GM21576 (cell line): Measurements from ENCODE around the gene C20orf144.
A peak's percentile ranks its signal among the peaks of the same experiment; 100 is the strongest.

Experiments used
- ATAC-seq: cut with Tn5 transposase; IDR thresholded peaks from one replicate; pipeline ENCODE4 v1.9.1; 2021; ENCODE audit warnings: mild to moderate bottlenecking, moderate library complexity; ENCODE audit not compliant: unreplicated experiment

The C20orf144 gene

GRCh38 chr20:33649201-33649681 lies 12.9 kb upstream of the C20orf144 start:
- ATAC-seq = no peak

GRCh38 chr20:33650111-33650752 lies 11.9 kb upstream of the C20orf144 start:
- no peak for ATAC-seq

- ATAC-seq = no peak
These were observed 11.2 kb upstream of the C20orf144 start for GRCh38 chr20:33650753-33651561.

GRCh38 chr20:33651562-33652048 lies 10.5 kb upstream of the C20orf144 start:
- ATAC-seq = no peak

- no peak for ATAC-seq
These were observed 8.8 kb upstream of the C20orf144 start for GRCh38 chr20:33653218-33653899.

- ATAC-seq = no peak
These were observed 8.1 kb upstream of the C20orf144 start for GRCh38 chr20:33653900-33654596.

- ATAC-seq = no peak
These were observed 7.4 kb upstream of the C20orf144 start for GRCh38 chr20:33654680-33655161.

DNA sequence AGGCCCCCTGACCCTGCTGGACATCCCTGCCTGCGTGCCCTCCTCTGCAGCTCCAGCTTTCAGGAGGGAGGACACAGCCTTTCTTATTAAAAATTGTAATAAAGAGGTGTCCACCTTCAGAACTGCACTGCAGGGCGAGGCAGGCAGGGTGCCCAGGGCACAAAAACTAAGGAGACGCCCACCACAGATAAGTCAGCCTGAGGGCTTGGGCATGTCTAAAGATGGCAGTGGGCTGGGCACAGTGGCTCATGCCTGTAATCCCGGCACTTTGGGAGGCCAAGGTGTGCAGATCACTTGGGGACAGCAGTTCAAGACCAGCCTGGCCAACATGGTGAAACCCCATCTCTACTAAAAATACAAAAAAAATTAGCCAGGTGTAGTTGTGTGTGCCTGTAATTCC lies 7.0 kb upstream of the C20orf144 start:
- no peak for ATAC-seq

GRCh38 chr20:33656010-33656782 lies 5.9 kb upstream of the C20orf144 start:
- no peak for ATAC-seq

- no peak for ATAC-seq
These were observed 5.1 kb upstream of the C20orf144 start for GRCh38 chr20:33656783-33657703.

- ATAC-seq = no peak
These were observed 4.4 kb upstream of the C20orf144 start for GRCh38 chr20:33657704-33658095.

GRCh38 chr20:33658510-33658909 lies 3.6 kb upstream of the C20orf144 start:
- no peak for ATAC-seq

GRCh38 chr20:33658929-33659328 lies 3.2 kb upstream of the C20orf144 start:
- ATAC-seq = no peak

DNA sequence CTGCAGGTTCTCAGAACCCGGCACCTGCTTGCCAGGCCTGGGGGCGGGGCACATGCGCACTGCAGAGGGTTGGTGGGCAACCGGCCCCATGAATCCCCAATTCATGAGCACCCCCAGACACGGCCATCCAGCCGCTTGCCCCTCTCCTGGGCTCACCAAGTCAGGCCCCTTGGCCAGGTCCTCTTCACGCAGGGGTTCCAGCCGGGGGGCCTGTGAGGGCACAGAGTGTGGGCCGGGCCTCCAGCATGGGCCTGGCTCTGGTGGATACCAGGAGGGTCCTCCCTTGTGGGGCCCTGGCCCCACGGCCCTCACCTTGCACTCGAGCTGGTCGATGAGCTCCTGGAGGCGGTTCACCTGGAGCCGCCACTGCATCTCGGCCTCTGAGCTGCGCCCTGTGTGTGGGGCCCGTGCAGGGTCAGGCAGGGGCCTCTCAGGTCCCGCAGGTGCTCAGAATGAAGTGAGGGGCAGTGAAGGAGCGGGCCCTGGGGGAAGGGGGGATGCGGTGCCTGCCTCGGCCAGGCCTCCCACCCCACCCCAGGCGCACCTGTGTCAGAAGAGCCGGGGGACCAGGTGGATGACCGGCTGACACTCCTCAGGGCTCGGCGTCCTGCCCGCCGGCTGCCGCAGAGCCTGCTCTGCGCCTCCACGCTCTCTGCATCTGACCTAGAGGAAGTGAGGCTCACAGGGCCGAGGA lies 2.6 kb upstream of the C20orf144 start:
- no peak for ATAC-seq

DNA sequence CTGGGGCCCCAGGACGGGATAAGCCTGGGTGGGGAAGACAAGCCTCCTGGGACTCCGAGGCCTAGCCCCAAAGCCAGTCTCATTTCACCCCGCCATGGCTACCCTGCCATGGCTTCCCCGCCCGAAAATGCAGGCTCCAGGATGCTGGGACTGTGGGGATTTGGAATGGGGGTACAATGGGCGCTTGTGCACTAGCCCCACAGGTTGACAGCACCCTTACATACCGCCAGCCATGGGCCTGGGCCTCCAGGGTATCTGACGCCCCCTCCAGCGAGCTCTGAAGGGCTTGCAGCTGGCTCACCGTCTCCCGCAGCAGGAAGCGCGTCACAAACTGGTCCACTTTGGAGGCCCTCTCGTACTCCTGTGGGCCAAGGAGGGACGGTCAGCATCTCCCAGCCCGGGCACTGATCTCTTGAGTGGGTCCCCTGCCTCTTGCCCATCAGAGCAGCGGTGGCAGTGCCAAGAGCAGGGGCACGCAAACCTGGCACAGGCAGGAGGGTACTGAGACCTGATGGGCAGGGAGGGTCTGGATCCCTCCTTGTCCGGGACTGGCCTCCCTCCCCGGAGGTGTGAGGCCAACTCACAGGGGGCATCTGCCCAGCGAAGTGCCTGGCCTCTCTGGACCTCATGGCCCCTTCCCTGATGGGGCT lies 2.0 kb upstream of the C20orf144 start:
- no peak for ATAC-seq

DNA sequence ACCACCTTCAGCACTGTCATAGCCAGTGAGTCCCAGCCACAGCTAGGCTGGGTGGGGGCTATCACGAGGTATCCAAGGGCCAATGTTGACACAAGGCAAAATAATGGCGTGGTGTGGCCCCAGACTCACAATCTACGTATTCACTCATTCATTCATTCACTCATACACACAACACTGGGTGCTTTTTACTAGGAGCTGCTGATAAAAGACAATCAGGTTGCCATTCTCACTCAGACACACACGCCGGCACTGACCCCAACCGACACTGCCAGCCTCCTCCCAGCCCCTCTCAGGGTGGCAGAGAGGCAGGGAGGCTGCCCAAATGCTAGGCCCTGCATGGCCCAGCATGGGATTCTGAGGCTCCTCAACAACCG lies 1.5 kb upstream of the C20orf144 start:
- ATAC-seq = no peak

DNA sequence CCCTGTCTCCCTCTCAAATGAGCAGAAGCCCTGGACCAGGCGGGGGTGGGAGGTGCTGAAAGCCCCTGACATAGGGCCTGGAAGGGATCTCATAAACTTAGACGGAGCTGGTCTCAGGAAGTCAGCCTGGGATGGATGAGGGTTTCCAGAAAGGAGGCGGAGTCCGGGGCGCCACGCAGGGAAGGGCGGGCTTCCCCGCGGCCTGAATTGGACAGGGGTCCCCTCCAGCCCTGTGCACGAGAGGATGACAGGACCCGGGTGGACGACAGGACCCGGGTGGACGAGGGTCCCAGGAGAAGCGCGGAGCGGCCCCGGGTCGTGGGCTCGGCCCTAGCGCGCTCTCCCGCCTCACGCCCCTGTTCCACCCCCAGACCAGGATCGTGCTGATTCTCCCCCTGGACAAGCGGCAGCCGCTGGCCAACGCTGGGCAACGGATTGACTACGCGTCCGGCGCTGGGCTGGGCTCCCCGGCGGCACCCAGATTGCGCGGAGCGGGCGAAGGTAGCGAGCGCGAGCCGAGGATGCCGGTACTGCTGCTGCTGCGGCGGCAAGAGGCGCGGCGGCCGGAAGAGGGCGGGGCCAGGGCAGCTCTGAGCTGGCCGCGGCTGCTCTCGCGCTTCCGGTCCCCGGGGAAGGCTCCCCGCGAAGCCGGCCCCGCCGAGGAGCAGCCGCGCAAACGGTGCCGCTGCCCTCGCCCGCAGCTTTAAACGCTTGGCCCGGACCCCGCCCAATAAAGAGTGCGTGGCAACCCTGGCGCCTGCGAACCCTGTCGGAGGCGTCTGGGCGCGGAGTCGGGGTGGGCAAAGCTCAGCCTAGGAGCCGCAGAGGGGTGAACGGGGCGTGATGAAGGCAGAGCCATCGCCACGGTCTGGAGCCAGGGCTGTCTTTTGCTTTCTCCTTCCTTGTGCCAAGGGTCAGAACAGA lies 1.3 kb downstream of the C20orf144 start:
- ATAC-seq = peak; percentile 35
